Forelimb muscle (tissue), 1 donor: ENCODE results near the gene IGSF11. TPM values are rescaled to one million over a fixed set of nuclear protein-coding genes. Genes with fewer than 3 reads are reported as not detected.
A peak's percentile ranks its signal among the peaks of the same experiment; 100 is the strongest.
"Not testable (repeated sequence)": the region's sequence is repeated elsewhere in the genome, so short reads cannot be mapped to it uniquely, and the experiment has no call there.

Source experiments
- DNase-seq: peaks from one replicate; pipeline ENCODE4 v3.0.0-alpha.2; 2013; ENCODE audit warnings: low read depth
- polyA plus RNA-seq: library from polyadenylated mRNA; unstranded; fragments of 120-200 nt; gene quantifications from one replicate; pipeline ENCODE4 v1.2.1, GENCODE V29; 2013; ENCODE audit not compliant: insufficient read length

The IGSF11 gene
- polyA plus RNA-seq, 1 donor: 1.7 TPM

DNA sequence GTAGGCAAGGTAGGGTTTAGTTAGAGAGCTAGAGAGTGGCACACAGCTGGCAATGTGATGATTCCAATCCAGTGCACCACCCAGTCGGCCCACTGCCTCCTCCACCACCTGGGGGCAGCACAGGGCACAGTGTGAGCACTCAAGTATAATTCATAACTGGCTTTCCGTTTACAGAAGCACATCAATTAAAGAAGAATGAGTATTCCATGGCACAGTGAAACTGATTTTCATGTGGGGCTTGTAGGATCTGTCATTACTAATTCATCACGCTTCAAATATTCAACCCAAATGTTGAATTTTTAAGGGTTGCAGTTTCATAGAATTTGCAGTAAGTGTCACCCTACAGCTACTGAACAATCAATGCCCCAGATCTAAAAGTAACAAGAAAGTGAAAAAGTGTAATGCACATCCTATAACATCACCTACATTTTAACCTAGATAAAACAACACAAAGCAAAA lies 149.9 kb downstream of the IGSF11 start:
- no peak for DNase-seq

DNA sequence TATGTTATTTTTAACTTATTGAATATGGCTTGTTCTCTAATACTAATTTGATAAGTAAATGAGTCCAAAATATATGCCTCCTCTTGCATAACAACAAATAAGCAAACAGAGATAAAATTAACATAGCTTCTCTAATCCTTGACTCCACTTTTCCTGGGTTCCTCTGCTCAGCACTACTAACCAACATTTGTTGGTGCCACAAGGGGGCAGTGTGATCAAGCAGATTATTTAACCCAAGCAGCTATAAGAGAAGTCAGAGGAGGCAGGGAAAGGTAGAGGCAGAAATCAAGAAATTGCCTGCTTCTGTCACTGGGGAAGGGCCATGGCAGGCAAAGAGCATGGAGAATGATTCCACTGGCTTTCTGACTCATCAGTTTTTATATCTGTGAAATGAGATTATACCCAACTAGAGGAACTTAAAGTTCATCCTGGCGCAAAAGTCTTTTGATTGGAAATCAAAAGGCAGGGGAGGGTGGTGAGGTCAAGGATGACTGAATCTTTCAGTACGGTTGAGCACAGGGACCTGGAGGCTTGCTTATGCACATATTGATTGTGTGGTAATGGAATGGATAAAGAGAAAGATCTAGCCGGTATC lies 152.2 kb downstream of the IGSF11 start:
- peak; percentile 20 for DNase-seq

DNA sequence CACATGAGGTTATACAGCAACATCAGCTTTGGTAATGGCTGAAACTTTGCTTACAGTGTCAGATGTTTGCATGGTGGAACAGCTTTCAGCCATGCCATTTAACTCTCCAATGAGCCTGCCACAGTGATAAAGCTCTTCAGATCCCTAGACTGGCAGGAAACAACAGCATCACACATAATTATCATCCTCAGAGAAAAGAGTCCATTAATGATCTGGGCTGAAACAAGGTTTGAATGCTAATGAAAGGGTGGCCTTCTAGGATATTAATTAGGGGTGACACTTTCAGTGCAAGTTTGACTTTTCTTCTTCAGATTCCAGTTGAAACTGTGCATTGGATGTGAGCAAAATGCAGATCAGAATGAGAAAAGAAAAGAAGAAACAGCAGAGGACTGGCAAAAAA lies 166.6 kb downstream of the IGSF11 start:
- DNase-seq: no peak

DNA sequence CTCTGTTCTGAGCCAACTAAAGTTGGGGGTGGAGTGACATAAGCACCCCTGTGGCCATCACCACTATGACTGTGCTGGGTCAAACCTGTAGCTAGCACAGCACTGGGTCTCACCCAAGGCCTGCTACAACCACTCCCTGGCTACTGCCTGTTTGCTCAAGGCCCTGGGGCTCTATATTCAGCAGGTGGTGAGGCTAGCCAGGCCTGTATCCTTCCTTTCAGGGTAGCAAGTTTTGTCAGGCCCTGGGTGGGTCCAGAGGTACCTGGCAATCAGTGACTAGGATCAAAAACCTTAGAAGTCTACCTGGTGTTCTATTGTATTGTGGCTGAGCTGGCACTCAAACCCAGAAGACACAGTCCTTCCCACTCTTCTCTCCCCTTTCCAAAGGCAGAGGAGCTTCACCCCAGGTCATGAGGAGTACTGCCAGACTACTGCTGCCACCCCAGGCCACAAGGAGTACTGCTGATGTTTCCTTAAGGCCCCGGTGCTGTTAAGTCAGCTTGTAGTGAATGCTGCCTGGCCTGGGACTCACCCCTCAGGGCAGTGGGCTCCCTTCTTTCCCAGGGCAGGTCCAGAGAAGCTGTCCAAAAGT lies 170.8 kb downstream of the IGSF11 start:
- DNase-seq: no peak

DNA sequence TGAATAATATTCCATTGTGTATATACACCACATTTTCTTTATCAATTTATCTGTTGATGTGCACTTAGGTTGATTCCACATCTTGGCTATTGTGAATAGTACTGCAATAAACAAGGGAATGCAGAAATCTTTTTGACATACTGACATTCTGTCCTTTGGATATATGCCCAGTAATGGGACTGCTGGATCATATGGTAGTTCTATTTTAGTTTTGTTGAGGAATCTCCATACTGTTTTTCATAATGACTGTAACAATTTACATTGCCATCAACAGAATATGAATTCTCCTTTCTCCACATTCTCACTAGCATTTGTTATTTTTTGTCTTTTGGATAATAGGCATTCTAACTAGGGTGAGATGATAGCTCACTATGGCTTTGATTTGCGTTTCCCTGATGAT lies 174.7 kb downstream of the IGSF11 start:
- DNase-seq: no peak

DNA sequence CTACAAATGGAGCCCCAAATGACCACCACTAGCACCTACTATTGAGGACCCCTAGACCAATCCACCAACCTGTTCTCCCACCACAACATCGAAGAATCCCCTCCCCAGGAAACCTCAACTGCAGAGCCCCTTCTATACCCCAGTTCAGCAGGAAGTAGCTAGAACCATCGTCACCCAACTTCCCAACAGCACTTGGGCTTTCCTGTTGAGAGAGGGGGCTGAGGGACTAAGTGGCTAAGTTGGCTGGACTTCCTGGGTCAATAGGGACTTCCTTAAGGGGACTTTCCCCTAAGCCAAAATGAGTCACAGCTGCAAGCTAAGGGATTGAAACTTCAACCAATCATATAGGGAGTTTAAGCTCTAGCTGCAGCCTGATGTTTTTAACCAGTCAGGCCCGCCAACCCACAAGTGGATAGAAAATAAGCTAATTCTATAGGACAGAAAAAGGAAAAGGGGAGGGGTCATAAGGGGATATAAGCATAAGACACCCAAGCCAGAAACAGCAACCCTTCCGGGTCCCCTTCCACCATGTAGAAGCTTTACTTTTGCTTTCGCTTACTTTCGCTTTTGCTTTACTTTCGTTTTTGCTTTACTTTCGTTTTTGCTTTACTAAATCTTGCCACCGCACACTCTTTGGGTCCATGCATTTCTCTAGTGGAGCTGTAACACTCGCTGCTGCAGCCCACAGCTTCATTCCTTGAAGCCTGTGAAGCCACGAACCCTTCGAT lies 183.0 kb downstream of the IGSF11 start:
- DNase-seq: not testable (repeated sequence)

DNA sequence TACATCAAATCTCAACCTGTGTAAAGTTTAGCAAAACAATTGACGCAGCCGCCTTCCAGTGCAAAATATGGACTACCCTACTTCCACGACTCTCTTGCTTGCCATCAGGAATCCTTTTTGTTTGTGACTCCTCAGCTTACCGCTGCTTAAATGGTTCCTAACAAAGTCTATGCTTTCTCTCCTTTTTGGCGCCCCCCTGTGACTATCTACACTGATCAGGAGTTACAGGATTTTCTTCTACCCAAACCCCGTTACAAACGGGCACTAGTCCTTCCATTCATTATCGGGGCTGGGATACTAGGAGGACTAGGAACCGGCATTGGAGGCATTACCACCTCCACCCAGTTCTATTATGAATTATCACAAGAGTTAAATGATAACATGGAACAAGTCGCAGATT lies 184.0 kb downstream of the IGSF11 start:
- no peak for DNase-seq

Other genes starting within 250 kb of the IGSF11 start
- gene TEX55, start 111.3 kb upstream of the IGSF11 start, polyA plus RNA-seq: not detected
- 0.11 TPM for gene UPK1B, start 138.8 kb upstream of the IGSF11 start, polyA plus RNA-seq
- gene B4GALT4, start 206.0 kb upstream of the IGSF11 start, polyA plus RNA-seq: 8.8 TPM